GM23248 (cell line): ENCODE results near the gene GABRB3. TPM values are rescaled to one million over a fixed set of nuclear protein-coding genes. Genes with fewer than 3 reads are reported as not detected.

Experiments used
- DNase-seq: peaks from one replicate; pipeline ENCODE4 v3.0.0-alpha.2; 2015
- H2AFZ ChIP-seq: fragments of 200-600 bp; sonication (generic); 2 replicates; pipeline ENCODE4 v1.6.1; 2016; ENCODE audit warnings: antibody characterized with exemption
- H3F3A ChIP-seq: fragments of 200-600 bp; sonication (generic); 2 replicates; pipeline ENCODE4 v1.6.1; 2016; ENCODE audit warnings: mild to moderate bottlenecking, antibody characterized with exemption, mixed run types; ENCODE audit not compliant: insufficient read depth
- H3K27ac ChIP-seq: fragments of 200-600 bp; sonication (generic); 2 replicates; pipeline ENCODE4 v1.5.1; 2016; ENCODE audit warnings: mild to moderate bottlenecking
- H3K27me3 ChIP-seq: fragments of 200-600 bp; sonication (generic); replicated peaks from 2 replicates; pipeline ENCODE4 v1.6.1; 2016; ENCODE audit warnings: mild to moderate bottlenecking; ENCODE audit not compliant: insufficient read depth
- H3K36me3 ChIP-seq: fragments of 200-600 bp; sonication (generic); 2 replicates; pipeline ENCODE4 v1.6.1; 2016; ENCODE audit warnings: low read depth, mild to moderate bottlenecking
- H3K4me1 ChIP-seq: fragments of 200-600 bp; sonication (generic); 2 replicates; pipeline ENCODE4 v1.6.1; 2016; ENCODE audit warnings: mild to moderate bottlenecking; ENCODE audit not compliant: insufficient read depth
- H3K4me2 ChIP-seq: fragments of 200-600 bp; sonication (generic); one replicate; pipeline ENCODE4 v1.6.1; 2016; ENCODE audit warnings: mild to moderate bottlenecking; ENCODE audit not compliant: unreplicated experiment
- H3K4me3 ChIP-seq: fragments of 200-600 bp; sonication (generic); 2 replicates; pipeline ENCODE4 v1.5.1; 2016; ENCODE audit warnings: mild to moderate bottlenecking
- H3K79me2 ChIP-seq: fragments of 200-600 bp; sonication (generic); 2 replicates; pipeline ENCODE4 v1.6.1; 2016; ENCODE audit warnings: mild to moderate bottlenecking; ENCODE audit not compliant: insufficient read depth
- H3K9ac ChIP-seq: fragments of 200-600 bp; sonication (generic); 2 replicates; pipeline ENCODE4 v1.6.1; 2016; ENCODE audit warnings: mild to moderate bottlenecking
- H3K9me2 ChIP-seq: fragments of 200-600 bp; sonication (generic); 2 replicates; pipeline ENCODE4 v1.6.1; 2016; ENCODE audit warnings: mixed run types, mild to moderate bottlenecking, moderate library complexity; ENCODE audit not compliant: insufficient read depth
- H3K9me3 ChIP-seq: fragments of 200-600 bp; sonication (generic); one replicate; pipeline ENCODE4 v1.6.1; 2017; ENCODE audit warnings: low read depth
- H4K20me1 ChIP-seq: fragments of 200-600 bp; sonication (generic); 2 replicates; pipeline ENCODE4 v1.6.0; 2016; ENCODE audit not compliant: insufficient read depth
- EZH2 ChIP-seq: fragments of 200-600 bp; sonication (generic); IDR thresholded peaks from 2 replicates; pipeline ENCODE4 v1.6.1; 2018; ENCODE audit warnings: antibody characterized with exemption, mild to moderate bottlenecking; ENCODE audit not compliant: insufficient read depth, poor library complexity, severe bottlenecking
- EZH2phosphoT487 ChIP-seq: fragments of 200-600 bp; sonication (generic); IDR thresholded peaks from 2 replicates; pipeline ENCODE4 v1.6.1; 2018; ENCODE audit warnings: antibody characterized with exemption, moderate library complexity, mild to moderate bottlenecking, low read depth; ENCODE audit not compliant: insufficient read depth
- WGBS, 2 experiments: methylation state at CpG; one replicate each; pipeline ENCODE4 v1.1.6; 2015 to 2017; ENCODE audit warnings: low lambda C conversion rate in 2 of 2, low coverage in 1 of 2; ENCODE audit errors: missing lambda C conversion rate in 2 of 2; 5-methylcytosine and 5-hydroxymethylcytosine counted together
- in situ Hi-C: fragments of 300-500 bp; cut with MboI; formaldehyde crosslinking; loops from 2 replicates; pipeline ENCODE4 v1.15.0; 2020
- polyA plus RNA-seq: library from polyadenylated mRNA; unstranded; fragments of >200 nt; fragmentation: Nextera tagmentation; extraction: Ambion mirVana; gene quantifications from 2 replicates; pipeline ENCODE4 v1.2.1, GENCODE V29; 2016
- total RNA-seq: library from RNA; depleted of rRNA; stranded (reverse); fragments of >200 nt; shearing (Covaris generic); gene quantifications from 2 replicates; pipeline ENCODE4 v1.2.3, GENCODE V29; 2014

GABRB3 gene
- total and polyA plus RNA-seq, 2 experiments from 2014 or later = 0.15 TPM; not detected in 1

DNA sequence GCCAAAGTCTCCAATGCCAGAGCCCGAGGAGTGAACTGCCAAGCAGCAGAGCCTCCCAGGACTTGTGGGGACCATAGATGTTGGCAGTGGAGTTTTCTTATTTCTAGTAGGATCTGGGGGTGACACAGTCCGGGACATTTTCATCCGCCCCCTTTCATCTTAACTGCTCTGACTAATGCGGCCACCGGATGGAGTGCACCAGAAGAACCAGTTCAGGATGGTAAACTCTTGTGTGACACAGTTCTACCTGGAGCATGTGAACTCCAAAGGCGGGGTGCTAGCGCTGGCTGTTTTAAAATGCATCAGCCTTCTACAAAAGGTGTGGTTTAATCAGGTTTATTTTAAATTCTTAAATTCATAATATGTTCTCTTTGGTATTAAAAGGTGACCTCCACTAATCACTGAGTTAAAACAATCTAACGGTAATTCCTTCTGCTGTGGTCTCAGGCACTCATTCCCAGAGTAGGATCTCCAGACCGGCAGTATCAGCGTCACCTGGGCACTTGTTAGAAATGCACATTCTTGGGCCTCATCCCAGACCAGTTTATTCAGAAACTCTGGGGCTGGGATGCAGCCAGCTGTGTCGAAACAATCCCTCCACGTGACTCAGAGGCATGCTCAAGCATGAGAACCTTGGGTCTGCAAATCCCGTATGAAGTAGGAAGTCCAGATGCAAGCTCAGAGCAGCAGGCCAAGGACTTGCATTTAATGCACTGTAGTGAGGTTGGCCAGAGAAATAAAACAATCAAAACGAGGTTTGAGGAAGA lies 105.5 kb downstream of the GABRB3 start:
- H3K79me2 ChIP-seq = no peaks in the 10 kb centered on the region
- in situ Hi-C loops = no loop called here
- TF ChIP-seq EZH2 = no peak
- TF ChIP-seq EZH2phosphoT487 = no peak
- DNase-seq = no peak
- no peak overlapping the region for H2AFZ ChIP-seq
- H3K36me3 ChIP-seq = no peaks in the 10 kb centered on the region
- 35% methylated on average over 14 of the region's 14 CpGs for WGBS, 2 experiments
- H3K27ac ChIP-seq = no peak overlapping the region
- H3K9me3 ChIP-seq = no peaks in the 10 kb centered on the region
- no peak overlapping the region for H3K4me2 ChIP-seq
- no peak overlapping the region for H3K9ac ChIP-seq
- no peaks in the 10 kb centered on the region for H3K9me2 ChIP-seq
- H3K4me3 ChIP-seq = no peak overlapping the region
- no peaks in the 10 kb centered on the region for H3F3A ChIP-seq
- no peaks in the 10 kb centered on the region for H3K27me3 ChIP-seq
- no peaks in the 10 kb centered on the region for H3K4me1 ChIP-seq
- no peaks in the 10 kb centered on the region for H4K20me1 ChIP-seq

DNA sequence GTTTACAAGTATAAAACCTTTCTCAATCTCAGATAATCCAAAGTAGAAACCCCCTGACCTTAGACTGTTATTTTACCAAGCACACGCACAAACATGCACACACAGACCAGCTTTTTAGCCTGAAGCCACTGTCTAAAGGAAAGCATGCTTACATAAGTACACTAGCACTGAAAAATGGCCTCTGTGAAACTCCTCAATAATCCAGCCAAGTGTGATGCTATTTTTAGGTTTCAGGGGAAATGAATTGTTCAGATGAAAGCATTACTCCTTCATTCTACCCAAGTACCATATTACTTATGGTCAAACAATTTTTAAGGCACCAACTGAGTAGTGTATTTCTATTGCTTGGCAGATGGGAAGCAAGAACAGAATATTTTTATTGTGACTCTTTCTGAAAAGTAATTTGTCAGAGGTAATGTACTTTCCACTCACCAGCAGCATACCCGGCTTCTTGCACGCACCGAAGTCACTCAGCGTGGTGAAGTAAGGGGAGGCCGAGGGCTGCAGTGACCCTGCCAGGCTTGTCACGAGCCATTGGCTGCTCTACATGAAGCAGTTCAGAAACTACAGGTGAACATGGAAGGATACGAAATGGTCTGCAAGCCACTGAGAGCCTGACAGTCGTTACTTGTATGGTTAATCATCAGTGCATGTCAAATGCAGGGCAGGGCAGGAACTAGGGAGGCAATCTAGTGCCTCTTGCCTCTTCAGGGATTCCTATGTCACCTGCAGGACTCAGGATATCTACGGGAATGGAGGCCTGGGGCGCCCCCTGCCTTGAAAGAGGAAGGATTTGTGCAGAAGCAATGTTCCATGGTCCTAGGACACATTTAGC lies 106.7 kb downstream of the GABRB3 start:
- TF ChIP-seq EZH2phosphoT487 (no peak), EZH2 (no peak)
- Histone ChIP-seq H3K9ac (no peak overlapping the region), H3K9me2 (no peaks in the 10 kb centered on the region), H3K27me3 (no peaks in the 10 kb centered on the region), H3K9me3 (no peaks in the 10 kb centered on the region), H4K20me1 (no peaks in the 10 kb centered on the region), H3K79me2 (no peaks in the 10 kb centered on the region), H3K4me3 (no peak overlapping the region), H3K27ac (no peak overlapping the region), H3F3A (no peaks in the 10 kb centered on the region), H3K4me1 (no peaks in the 10 kb centered on the region), H2AFZ (no peak overlapping the region), H3K4me2 (no peak overlapping the region), H3K36me3 (no peaks in the 10 kb centered on the region)
- DNase-seq = no peak
- WGBS, 2 experiments = 28% methylated on average over 11 of the region's 11 CpGs
- in situ Hi-C loops = no loop called here

DNA sequence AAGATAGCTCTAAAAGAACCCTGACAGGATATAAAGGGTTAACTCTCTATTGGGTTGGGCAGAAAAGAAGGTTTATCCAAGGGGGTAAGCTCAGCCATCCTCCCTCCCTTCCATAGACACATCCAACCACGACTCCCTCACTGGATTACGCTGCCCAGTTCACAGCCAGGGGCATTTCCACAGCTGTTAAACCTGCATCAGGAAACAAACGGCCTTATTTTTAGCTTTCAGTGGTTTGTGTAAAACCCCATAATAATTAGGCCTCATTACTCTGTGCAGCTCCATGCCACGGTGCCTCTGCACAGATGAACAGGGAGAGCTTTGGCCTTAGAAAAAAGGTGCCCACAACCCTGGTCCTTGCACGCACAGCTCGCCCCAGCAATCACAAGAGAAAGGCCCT lies 110.6 kb downstream of the GABRB3 start:
- Histone ChIP-seq H2AFZ (no peak overlapping the region), H3K9me2 (no peaks in the 10 kb centered on the region), H3K4me2 (no peak overlapping the region), H3K79me2 (no peaks in the 10 kb centered on the region), H3F3A (no peaks in the 10 kb centered on the region), H3K9ac (no peak overlapping the region), H3K27me3 (no peaks in the 10 kb centered on the region), H3K27ac (no peak overlapping the region), H3K4me3 (no peak overlapping the region), H3K36me3 (no peaks in the 10 kb centered on the region), H4K20me1 (no peaks in the 10 kb centered on the region), H3K9me3 (no peaks in the 10 kb centered on the region), H3K4me1 (no peaks in the 10 kb centered on the region)
- DNase-seq = no peak
- WGBS, 2 experiments = 8 to 18% methylated on average over 6 of the region's 6 CpGs
- in situ Hi-C loops = no loop called here
- TF ChIP-seq EZH2phosphoT487 (no peak), EZH2 (no peak)

DNA sequence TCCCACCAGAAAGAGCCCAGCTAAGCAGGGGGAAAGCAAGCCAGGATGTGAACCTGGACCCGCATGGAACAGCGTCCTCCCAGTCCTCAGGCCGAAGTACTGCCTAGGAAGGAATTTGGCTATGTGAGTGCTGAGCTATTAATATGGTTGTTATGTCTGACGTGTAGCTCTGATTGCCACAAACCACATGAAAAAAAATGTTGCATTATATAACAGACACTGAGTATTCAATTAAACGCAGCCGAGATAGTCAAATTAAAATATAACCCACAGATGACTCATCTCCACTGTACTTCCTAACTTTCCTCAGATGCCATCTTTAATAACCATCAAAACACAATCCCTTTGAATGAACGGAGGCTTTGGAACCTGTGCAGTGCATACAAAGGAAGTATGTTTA lies 111.1 kb downstream of the GABRB3 start:
- H3K79me2 ChIP-seq = no peaks in the 10 kb centered on the region
- H3F3A ChIP-seq = no peaks in the 10 kb centered on the region
- H3K9me3 ChIP-seq = no peaks in the 10 kb centered on the region
- no peaks in the 10 kb centered on the region for H3K4me1 ChIP-seq
- WGBS, 2 experiments = 10 to 16% methylated on average over 7 of the region's 7 CpGs
- H3K9me2 ChIP-seq = no peaks in the 10 kb centered on the region
- no peak overlapping the region for H3K4me3 ChIP-seq
- no peak for TF ChIP-seq EZH2phosphoT487
- no peak for TF ChIP-seq EZH2
- H3K27me3 ChIP-seq = no peaks in the 10 kb centered on the region
- H3K36me3 ChIP-seq = no peaks in the 10 kb centered on the region
- in situ Hi-C loops = no loop called here
- no peak overlapping the region for H2AFZ ChIP-seq
- no peak for DNase-seq
- H3K4me2 ChIP-seq = no peak overlapping the region
- no peak overlapping the region for H3K9ac ChIP-seq
- H3K27ac ChIP-seq = no peak overlapping the region
- no peaks in the 10 kb centered on the region for H4K20me1 ChIP-seq
